Fibroblast of skin of right biceps (primary cell): ENCODE measurements around the gene WBP4.
"Not testable (repeated sequence)": the region's sequence is repeated elsewhere in the genome, so short reads cannot be mapped to it uniquely, and the experiment has no call there.

ENCODE experiments used
- DNase-seq: peaks from one replicate; pipeline ENCODE4 v3.0.0-alpha.2; 2013

The WBP4 gene

GRCh38 chr13:41085961-41086585 is 24.8 kb downstream of the WBP4 start:
- DNase-seq: no peak

GRCh38 chr13:41095681-41096080 is 34.4 kb downstream of the WBP4 start:
- not testable (repeated sequence) for DNase-seq

GRCh38 chr13:41098761-41099160 is 37.5 kb downstream of the WBP4 start:
- DNase-seq: no peak

GRCh38 chr13:41099986-41100385 is 38.7 kb downstream of the WBP4 start:
- DNase-seq: no peak

- DNase-seq: no peak
Observed at GRCh38 chr13:41107104-41107571, 45.8 kb downstream of the WBP4 start.

- no peak for DNase-seq
Observed at GRCh38 chr13:41107584-41108014, 46.3 kb downstream of the WBP4 start.

- DNase-seq: no peak
Observed at GRCh38 chr13:41111454-41111853, 50.1 kb downstream of the WBP4 start.

GRCh38 chr13:41117869-41118268 is 56.6 kb downstream of the WBP4 start:
- DNase-seq: no peak

- DNase-seq: no peak
Observed at GRCh38 chr13:41122838-41123237, 61.5 kb downstream of the WBP4 start.

- DNase-seq: no peak
Observed at GRCh38 chr13:41127701-41128100, 66.4 kb downstream of the WBP4 start.

GRCh38 chr13:41130356-41130755 is 69.0 kb downstream of the WBP4 start:
- peak; percentile 20 for DNase-seq

GRCh38 chr13:41131189-41131588 is 69.9 kb downstream of the WBP4 start:
- not testable (repeated sequence) for DNase-seq

- not testable (repeated sequence) for DNase-seq
Observed at GRCh38 chr13:41131660-41132511, 70.6 kb downstream of the WBP4 start.

- DNase-seq: peak; percentile 99
Observed at GRCh38 chr13:41132512-41133152, 71.3 kb downstream of the WBP4 start, which contains the start of gene KBTBD6. Gene KBTBD6, minus strand, starts transcription at chr13:41132802. Its CDS starts 291 bp downstream, at chr13:41132511.
